HCT116 (cell line): ENCODE results near the gene CHL1. TPM values are rescaled to one million over a fixed set of nuclear protein-coding genes. Genes with fewer than 3 reads are reported as not detected.

Source experiments
- ATAC-seq: fragments of 200-7000 bp; cut with Tn5 transposase; 2 replicates; pipeline ENCODE4 v1.9.1; 2020; ENCODE audit warnings: mild to moderate bottlenecking, moderate library complexity
- BruUV-seq: library from RNA; stranded (reverse); fragments of 400-500 nt; replicated peaks from 2 replicates; lab custom pipeline; 2021; lab: Mats Ljungman, UMichigan
- CTCF ChIA-PET: fragments of 300-600 bp; sonication (Branson Sonifier 250); formaldehyde crosslinking; loops from one replicate; lab custom pipeline; 2021; ENCODE audit warnings: antibody characterized with exemption; lab: Charles Lee
- POLR2A ChIA-PET: fragments of 300-600, 350-600 bp; sonication (Branson Sonifier 250); formaldehyde crosslinking; loops from one replicate; lab custom pipeline; 2021; ENCODE audit warnings: antibody characterized with exemption; lab: Charles Lee
- RAD21 ChIA-PET, 2 experiments: fragments of 300-600 bp; sonication (Branson Sonifier 250); formaldehyde crosslinking; loops; one replicate each; lab custom pipeline; 2023; ENCODE audit warnings: low total read pairs in 2 of 2; ENCODE audit not compliant: uncharacterized antibody in 2 of 2, unreplicated experiment in 2 of 2, low non-redundant PET in 1 of 2; lab: Charles Lee
- DNase-seq: peaks from one replicate; pipeline ENCODE4 v3.0.0-alpha.2; 2010; ENCODE audit warnings: low read depth, low spot score
- H2AFZ ChIP-seq: fragments of 200-600 bp; shearing (Covaris generic), sonication (generic); 2 replicates; pipeline ENCODE4 v1.6.1; 2017; ENCODE audit warnings: low read depth, mixed run types, mixed read lengths, antibody characterized with exemption, low read length; ENCODE audit not compliant: poor library complexity, severe bottlenecking
- H3K27ac ChIP-seq: 2 replicates; pipeline ENCODE4 v1.5.1; 2012; ENCODE audit warnings: low read depth, low read length
- H3K27me3 ChIP-seq: fragments of 200-600 bp; sonication (generic); 2 replicates; pipeline ENCODE4 v1.6.1; 2016; ENCODE audit warnings: mixed run types, low read length, mixed read lengths; ENCODE audit not compliant: insufficient read depth
- H3K36me3 ChIP-seq, 2 experiments: fragments of 200-500 bp in 1 of 2; fragments of 200-600 bp in 1 of 2; sonication (Bioruptor generic) in 1 of 2; sonication (generic) in 1 of 2; 2 replicates each; pipeline versions ENCODE4 v1.5.1 to v1.6.1; 2014 to 2016; ENCODE audit warnings: low read length in 2 of 2, inconsistent platforms in 1 of 2, mixed read lengths in 1 of 2, mixed run types in 1 of 2; ENCODE audit not compliant: insufficient read depth in 2 of 2, control insufficient read depth in 1 of 2
- H3K4me1 ChIP-seq, 2 experiments: fragments of 200-600 bp in 1 of 2; sonication (generic) in 1 of 2; 2 replicates each; pipeline versions ENCODE4 v1.5.1 to v1.6.1; 2012 to 2017; ENCODE audit warnings: low read length in 2 of 2, inconsistent platforms in 1 of 2, mild to moderate bottlenecking in 1 of 2, mixed read lengths in 1 of 2, mixed run types in 1 of 2, moderate library complexity in 1 of 2; ENCODE audit not compliant: insufficient read depth in 2 of 2, control insufficient read depth in 1 of 2
- H3K4me2 ChIP-seq: fragments of 200-600 bp; sonication (generic); 2 replicates; pipeline ENCODE4 v1.6.1; 2017; ENCODE audit warnings: mixed run types, low read length, mixed read lengths
- H3K4me3 ChIP-seq, 2 experiments: fragments of 200-600 bp in 1 of 2; sonication (generic) in 1 of 2; replicated peaks in 1 of 2; 2 replicates each; pipeline ENCODE4 v1.5.1; 2011 to 2016; ENCODE audit warnings: low read length in 2 of 2, control low read depth in 1 of 2, low read depth in 1 of 2, mild to moderate bottlenecking in 1 of 2, mixed read lengths in 1 of 2, mixed run types in 1 of 2
- H3K79me2 ChIP-seq: fragments of 200-600 bp; sonication (generic); 2 replicates; pipeline ENCODE4 v1.6.1; 2017; ENCODE audit warnings: mild to moderate bottlenecking, mixed run types, low read length, moderate library complexity, mixed read lengths; ENCODE audit not compliant: insufficient read depth
- H3K9ac ChIP-seq: fragments of 200-600 bp; sonication (generic); 2 replicates; pipeline ENCODE4 v1.6.1; 2016; ENCODE audit warnings: low read length, mixed read lengths
- H3K9me2 ChIP-seq: fragments of 200-600 bp; sonication (generic), shearing (Covaris generic); 2 replicates; pipeline ENCODE4 v1.6.1; 2017; ENCODE audit warnings: mixed run types, mild to moderate bottlenecking, moderate library complexity; ENCODE audit not compliant: insufficient read depth
- H3K9me3 ChIP-seq, 2 experiments: fragments of 200-500 bp in 1 of 2; fragments of 200-600 bp in 1 of 2; sonication (Bioruptor generic) in 1 of 2; sonication (generic) in 1 of 2; 2 replicates each; pipeline ENCODE4 v1.6.1; 2014 to 2017; ENCODE audit warnings: low read length in 2 of 2, mixed read lengths in 2 of 2, inconsistent platforms in 1 of 2, low read depth in 1 of 2, mild to moderate bottlenecking in 1 of 2, mixed run types in 1 of 2, moderate library complexity in 1 of 2; ENCODE audit not compliant: control insufficient read depth in 1 of 2, insufficient read depth in 1 of 2
- H4K20me1 ChIP-seq: fragments of 200-600 bp; sonication (generic), shearing (Covaris generic); 2 replicates; pipeline ENCODE4 v1.6.1; 2017; ENCODE audit warnings: mixed run types, mild to moderate bottlenecking, moderate library complexity; ENCODE audit not compliant: insufficient read depth
- CBX3 ChIP-seq: IDR thresholded peaks from 2 replicates; pipeline ENCODE4 v1.6.1; 2012; ENCODE audit warnings: low read depth
- CEBPB ChIP-seq: IDR thresholded peaks from 2 replicates; pipeline ENCODE4 v1.6.1; 2012; ENCODE audit warnings: low read depth
- EGR1 ChIP-seq: IDR thresholded peaks from 2 replicates; pipeline ENCODE4 v1.6.1; 2012; ENCODE audit warnings: low read depth
- ELF1 ChIP-seq: IDR thresholded peaks from 2 replicates; pipeline ENCODE4 v1.6.1; 2012; ENCODE audit warnings: low read depth, borderline replicate concordance
- SIN3A ChIP-seq: IDR thresholded peaks from 2 replicates; pipeline ENCODE4 v1.6.1; 2012; ENCODE audit warnings: low read depth
- TCF7L2 ChIP-seq: IDR thresholded peaks from 2 replicates; pipeline ENCODE4 v1.7.0; 2011; ENCODE audit warnings: borderline replicate concordance, inconsistent platforms; ENCODE audit not compliant: insufficient read depth, insufficient read length; ENCODE audit errors: extremely low read depth
- ZBTB33 ChIP-seq: IDR thresholded peaks from 2 replicates; pipeline ENCODE4 v1.6.1; 2011; ENCODE audit warnings: mild to moderate bottlenecking, low read length, moderate library complexity; ENCODE audit not compliant: insufficient replicate concordance; ENCODE audit errors: extremely low read depth
- ZFX ChIP-seq: fragments of 450-650 bp; IDR thresholded peaks from 2 replicates; pipeline ENCODE4 v1.6.1; 2017
- ZNF274 ChIP-seq: fragments of 200-500 bp; sonication (Bioruptor generic); IDR thresholded peaks from 2 replicates; pipeline ENCODE4 v1.6.1; 2014; ENCODE audit warnings: mild to moderate bottlenecking, low read depth, low read length, inconsistent platforms
- intact Hi-C: fragments of 100-400 bp; cut with micrococcal nuclease; formaldehyde crosslinking; loops from 2 replicates; pipeline ENCODE4 v1.10.0; 2022
- total RNA-seq: library from RNA; stranded (reverse); gene quantifications from one replicate; pipeline ENCODE4 v1.2.1, GENCODE V29; 2021; ENCODE audit not compliant: unreplicated experiment
- TF ChIP-seq, protein P1 (sequence below): IDR thresholded peaks from 2 replicates; pipeline ENCODE4 v1.6.1; 2012
- TF ChIP-seq, protein P2 (sequence below): IDR thresholded peaks from 2 replicates; pipeline ENCODE4 v1.6.1; 2012

Gene CHL1
- total RNA-seq, 1 experiment from 2014 or later, result not detected

- intact Hi-C loops, result no loop called here
- Histone ChIP-seq H3K4me2 (no peak overlapping the region), H2AFZ (no peak overlapping the region), H3K27me3 (no peaks in the 10 kb centered on the region), H3K4me3 (no peak overlapping the region), H3K79me2 (no peaks in the 10 kb centered on the region), H3K9me3 (peaks cover 5 to 9% of the 10 kb centered on the region in 2 experiments; a peak in 2 of 4 replicates), H3K4me1 (no peaks in the 10 kb centered on the region), H3K27ac (no peak overlapping the region), H4K20me1 (no peaks in the 10 kb centered on the region), H3K36me3 (no peaks in the 10 kb centered on the region), H3K9ac (no peak overlapping the region), H3K9me2 (no peaks in the 10 kb centered on the region)
- no TSS peak for BruUV-seq
- RAD21 ChIA-PET, result no interaction called here
- CTCF ChIA-PET, result no interaction called here
- POLR2A ChIA-PET, result no interaction called here
- DNase-seq (no peak), ATAC-seq (no peak)
- TF ChIP-seq ZFX, result no peak
- TF ChIP-seq EGR1, result no peak
Observed at GRCh38 chr3:195666-196065, 897 bp upstream of the CHL1 start.

DNA sequence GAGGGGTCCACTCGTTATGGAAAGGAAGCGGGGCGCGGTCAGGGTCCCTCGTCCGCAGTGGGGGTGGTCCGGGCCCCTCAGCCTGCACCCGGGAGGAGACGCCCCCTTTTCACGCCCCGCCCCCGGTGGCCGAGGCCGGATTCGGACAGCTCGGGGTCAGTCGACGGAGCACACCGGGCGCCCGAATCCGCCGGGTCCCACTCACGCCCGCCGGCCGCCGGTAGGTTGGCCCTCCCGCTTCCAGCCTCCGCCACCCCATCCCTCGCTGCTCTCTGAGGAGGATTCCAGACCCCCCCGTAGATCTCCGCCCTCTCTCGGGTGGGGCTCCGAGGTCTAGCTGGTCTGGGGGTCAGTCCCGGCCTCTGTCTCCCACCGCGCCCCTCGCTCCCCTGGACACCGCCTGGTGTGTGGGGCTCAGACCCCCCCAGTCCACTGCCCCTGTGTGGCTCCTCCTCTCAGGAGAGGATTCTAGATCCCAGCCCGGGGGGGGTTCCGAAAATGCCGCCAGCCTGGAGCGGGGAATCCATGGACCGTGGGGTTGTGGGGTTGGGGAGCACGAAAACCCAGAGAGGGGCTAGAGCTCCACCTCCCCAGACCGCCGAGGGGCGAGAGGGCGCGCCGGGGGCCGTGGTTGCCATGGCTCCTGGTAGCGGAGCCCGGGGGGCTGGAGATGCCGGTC lies 725 bp downstream of the CHL1 start:
- Histone ChIP-seq H3K9me2 (no peaks in the 10 kb centered on the region), H3K4me2 (no peak overlapping the region), H3K27ac (no peak overlapping the region), H3K9ac (no peak overlapping the region), H3K36me3 (no peaks in the 10 kb centered on the region), H3K4me3 (no peak overlapping the region), H4K20me1 (no peaks in the 10 kb centered on the region), H3K79me2 (no peaks in the 10 kb centered on the region), H3K9me3 (peaks cover 5 to 24% of the 10 kb centered on the region in 2 experiments; a peak in 2 of 4 replicates), H3K4me1 (no peaks in the 10 kb centered on the region), H2AFZ (no peak overlapping the region), H3K27me3 (no peaks in the 10 kb centered on the region)
- intact Hi-C loops, result no loop called here
- CTCF ChIA-PET, result no interaction called here
- no TSS peak for BruUV-seq
- TF ChIP-seq SIN3A (no peak), ZBTB33 (no peak), TCF7L2 (no peak), CBX3 (no peak), CEBPB (no peak), ELF1 (no peak), ZNF274 (no peak)
- TF ChIP-seq, protein P1, sequence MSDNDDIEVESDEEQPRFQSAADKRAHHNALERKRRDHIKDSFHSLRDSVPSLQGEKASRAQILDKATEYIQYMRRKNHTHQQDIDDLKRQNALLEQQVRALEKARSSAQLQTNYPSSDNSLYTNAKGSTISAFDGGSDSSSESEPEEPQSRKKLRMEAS, result no peak
- TF ChIP-seq, protein P2, sequence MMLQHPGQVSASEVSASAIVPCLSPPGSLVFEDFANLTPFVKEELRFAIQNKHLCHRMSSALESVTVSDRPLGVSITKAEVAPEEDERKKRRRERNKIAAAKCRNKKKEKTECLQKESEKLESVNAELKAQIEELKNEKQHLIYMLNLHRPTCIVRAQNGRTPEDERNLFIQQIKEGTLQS, result no peak
- POLR2A ChIA-PET, result no interaction called here
- DNase-seq (no peak), ATAC-seq (no peak)
- RAD21 ChIA-PET, result no interaction called here
